GM18951 (cell line): ENCODE data around the gene ATF6B.

ENCODE experiments used
- POLR2A ChIP-seq: IDR thresholded peaks from 4 replicates; pipeline ENCODE4 v1.6.1; 2011; ENCODE audit warnings: mild to moderate bottlenecking; ENCODE audit not compliant: insufficient read length, insufficient read depth; ENCODE audit errors: extremely low read depth
- in situ Hi-C: fragments of 300-500 bp; cut with MboI; formaldehyde crosslinking; loops from one replicate; pipeline ENCODE4 v1.12.0; 2022; ENCODE audit warnings: low sequenced_read_pairs, mixed read lengths, inconsistent platforms; ENCODE audit not compliant: unreplicated experiment

ATF6B gene

GRCh38 chr6:32096087-32096393 lies 32.0 kb downstream of the ATF6B start:
- no peak for TF ChIP-seq POLR2A
- in situ Hi-C loops = no loop called here

- in situ Hi-C loops = no loop called here
- TF ChIP-seq POLR2A = no peak
Measured at GRCh38 chr6:32095338-32096086, 32.5 kb downstream of the ATF6B start.

- in situ Hi-C loops = no loop called here
- no peak for TF ChIP-seq POLR2A
Measured at GRCh38 chr6:32092760-32093497, 35.1 kb downstream of the ATF6B start.

GRCh38 chr6:32089082-32089828 lies 38.8 kb downstream of the ATF6B start:
- in situ Hi-C loops = no loop called here
- no peak for TF ChIP-seq POLR2A

- TF ChIP-seq POLR2A = no peak
- in situ Hi-C loops = no loop called here
Measured at GRCh38 chr6:32088487-32089049, 39.5 kb downstream of the ATF6B start.

- TF ChIP-seq POLR2A = no peak
- in situ Hi-C loops = no loop called here
Measured at GRCh38 chr6:32087574-32088486, 40.2 kb downstream of the ATF6B start.

GRCh38 chr6:32086661-32087573 lies 41.1 kb downstream of the ATF6B start:
- in situ Hi-C loops = no loop called here
- TF ChIP-seq POLR2A = no peak

GRCh38 chr6:32085759-32086459 lies 42.1 kb downstream of the ATF6B start:
- TF ChIP-seq POLR2A = no peak

GRCh38 chr6:32084780-32085179 lies 43.3 kb downstream of the ATF6B start:
- in situ Hi-C loops = no loop called here

More at GRCh38 chr6:32085759-32086459, 42.1 kb downstream of the ATF6B start:
- in situ Hi-C loops = no loop called here

GRCh38 chr6:32083812-32084768 lies 44.0 kb downstream of the ATF6B start:
- no peak for TF ChIP-seq POLR2A
- in situ Hi-C loops = no loop called here

More at GRCh38 chr6:32084780-32085179, 43.3 kb downstream of the ATF6B start:
- no peak for TF ChIP-seq POLR2A
